ENCODE results near the gene TPP2. TPM values are rescaled to one million over a fixed set of nuclear protein-coding genes. Genes with fewer than 3 reads are reported as not detected.

The TPP2 gene
- total RNA-seq, 1 experiment from 2014 or later, result 31.6 TPM

GRCh38 chr13:102564564-102564963, 32.2 kb upstream of the TPP2 start:
- Histone ChIP-seq H3K9me3 (ENCODE audit: control insufficient read depth, insufficient read depth, low read depth, low read length) (no peaks in the 10 kb centered on the region), H3K27ac (ENCODE audit: low read length) (no peak overlapping the region), H3K36me3 (ENCODE audit: control insufficient read depth, insufficient read depth, low read length) (no peaks in the 10 kb centered on the region), H3K27me3 (ENCODE audit: control insufficient read depth, insufficient read depth, low read length) (peaks cover 4% of the 10 kb centered on the region; the same call in 1 of the 2 replicates), H3K4me1 (ENCODE audit: control insufficient read depth, insufficient read depth, low read length) (no peaks in the 10 kb centered on the region), H3K4me3 (ENCODE audit: low read depth in 2 of 2, low read length in 2 of 2) (no peak overlapping the region)
- CTCF ChIA-PET, result no interaction called here
- POLR2A ChIA-PET, result no interaction called here
- intact Hi-C loops (cut with micrococcal nuclease; ENCODE audit: unreplicated experiment), result no loop called here
- BruUV-seq (replicated peaks), result no TSS peak
- in situ Hi-C loops (cut with HindIII; ENCODE audit: low pct_unique_long_range_greater_than_20kb, low sequenced_read_pairs), result no loop called here
- TF ChIP-seq SIN3A (IDR thresholded peaks at IDR 0.05; ENCODE audit: borderline replicate concordance, insufficient read depth, low read depth, low read length) (no peak), REST (IDR thresholded peaks at IDR 0.05; ENCODE audit: insufficient read depth in 1 of 2, low read depth in 2 of 2, low read length in 1 of 2) (no peak), CTCF (IDR thresholded peaks at IDR 0.05) (no peak), TCF7L2 (IDR thresholded peaks at IDR 0.05; ENCODE audit: low read depth, low read length) (no peak), POLR2AphosphoS5 (IDR thresholded peaks at IDR 0.05; ENCODE audit: low read depth, low read length) (no peak)
- DNase-seq (ENCODE audit: low read depth, low spot score), result no peak
- no peak for ATAC-seq

- CTCF ChIA-PET, result interaction anchor here (1.2 kb wide), 1 partner anchor 10 kb away, joined by 3 read pairs; no protein-coding TSS in a partner anchor
- TF ChIP-seq REST (IDR thresholded peaks at IDR 0.05; ENCODE audit: insufficient read depth in 1 of 2, low read depth in 2 of 2, low read length in 1 of 2) (no peak), CTCF (IDR thresholded peaks at IDR 0.05) (no peak), SIN3A (IDR thresholded peaks at IDR 0.05; ENCODE audit: borderline replicate concordance, insufficient read depth, low read depth, low read length) (no peak), POLR2AphosphoS5 (IDR thresholded peaks at IDR 0.05; ENCODE audit: low read depth, low read length) (no peak), TCF7L2 (IDR thresholded peaks at IDR 0.05; ENCODE audit: low read depth, low read length) (no peak)
- no peak overlapping the region for H3K4me3 ChIP-seq (ENCODE audit: low read depth in 2 of 2, low read length in 2 of 2)
- H3K9me3 ChIP-seq (ENCODE audit: control insufficient read depth, insufficient read depth, low read depth, low read length), result no peaks in the 10 kb centered on the region
- no peak for DNase-seq (ENCODE audit: low read depth, low spot score)
- no peak for ATAC-seq
- intact Hi-C loops (cut with micrococcal nuclease; ENCODE audit: unreplicated experiment) (no loop called here), in situ Hi-C loops (cut with HindIII; ENCODE audit: low pct_unique_long_range_greater_than_20kb, low sequenced_read_pairs) (no loop called here)
- H3K27me3 ChIP-seq (ENCODE audit: control insufficient read depth, insufficient read depth, low read length), result peaks cover 4% of the 10 kb centered on the region; the same call in 1 of the 2 replicates
- H3K27ac ChIP-seq (ENCODE audit: low read length), result no peak overlapping the region
- no TSS peak for BruUV-seq (replicated peaks)
- H3K4me1 ChIP-seq (ENCODE audit: control insufficient read depth, insufficient read depth, low read length), result no peaks in the 10 kb centered on the region
- POLR2A ChIA-PET, result no interaction called here
- H3K36me3 ChIP-seq (ENCODE audit: control insufficient read depth, insufficient read depth, low read length), result no peaks in the 10 kb centered on the region
Observed at GRCh38 chr13:102566513-102566912, 30.3 kb upstream of the TPP2 start.

Data from Panc1 (cell line).